Measurements from ENCODE around the gene SNX25. TPM values are rescaled to one million over a fixed set of nuclear protein-coding genes. Genes with fewer than 3 reads are reported as not detected.

Gene SNX25
- total and polyA plus RNA-seq, 10 of the 15 experiments (the other 5 are each of a cell fraction or from before 2014, with no cell fraction given), result 11.2 to 117 (median 62.8) TPM

- TF ChIP-seq WRNIP1 (IDR thresholded peaks at IDR 0.05; ENCODE audit: borderline replicate concordance, low read depth, low read length) (no peak), HSF1 (IDR thresholded peaks at IDR 0.05; ENCODE audit: low read depth, low read length) (no peak), ESRRA (IDR thresholded peaks at IDR 0.05; ENCODE audit: low read length) (no peak), RUNX3 (IDR thresholded peaks at IDR 0.05; ENCODE audit: low read length) (no peak), STAT3 (IDR thresholded peaks at IDR 0.05; ENCODE audit: low read depth, low read length) (no peak), ZBTB40 (IDR thresholded peaks at IDR 0.05; ENCODE audit: borderline replicate concordance) (no peak), ZNF274 (IDR thresholded peaks at IDR 0.05; ENCODE audit: insufficient read depth, insufficient read length) (no peak), LARP7 (IDR thresholded peaks at IDR 0.05) (no peak)
- TF ChIP-seq, protein P1, sequence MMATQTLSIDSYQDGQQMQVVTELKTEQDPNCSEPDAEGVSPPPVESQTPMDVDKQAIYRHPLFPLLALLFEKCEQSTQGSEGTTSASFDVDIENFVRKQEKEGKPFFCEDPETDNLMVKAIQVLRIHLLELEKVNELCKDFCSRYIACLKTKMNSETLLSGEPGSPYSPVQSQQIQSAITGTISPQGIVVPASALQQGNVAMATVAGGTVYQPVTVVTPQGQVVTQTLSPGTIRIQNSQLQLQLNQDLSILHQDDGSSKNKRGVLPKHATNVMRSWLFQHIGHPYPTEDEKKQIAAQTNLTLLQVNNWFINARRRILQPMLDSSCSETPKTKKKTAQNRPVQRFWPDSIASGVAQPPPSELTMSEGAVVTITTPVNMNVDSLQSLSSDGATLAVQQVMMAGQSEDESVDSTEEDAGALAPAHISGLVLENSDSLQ (IDR thresholded peaks at IDR 0.05), result no peak
These were observed 25.9 kb downstream of the SNX25 start (continued) for GRCh38 chr4:185235119-185235842.
